ENCODE measurements around the gene SYNE2. TPM values are rescaled to one million over a fixed set of nuclear protein-coding genes. Genes with fewer than 3 reads are reported as not detected.

Gene SYNE2
- total RNA-seq, 1 experiment from 2014 or later: 67.4 TPM

GRCh38 chr14:64201296-64201695, 348.5 kb downstream of the SYNE2 start:
- no TSS peak for BruUV-seq (replicated peaks)

GRCh38 chr14:64201921-64202545, 349.2 kb downstream of the SYNE2 start:
- Mint-ChIP-seq H3K27me3 (ENCODE audit: insufficient read depth, unreplicated experiment) (no peaks in the 10 kb centered on the region), H3K4me3 (ENCODE audit: unreplicated experiment) (no peak overlapping the region), H3K4me1 (ENCODE audit: insufficient read depth, unreplicated experiment) (no peaks in the 10 kb centered on the region), H3K9me3 (ENCODE audit: unreplicated experiment) (no peaks in the 10 kb centered on the region), H3K36me3 (ENCODE audit: insufficient read depth, unreplicated experiment) (peaks cover 78% of the 10 kb centered on the region), H3K27ac (ENCODE audit: low read depth, unreplicated experiment) (no peak overlapping the region)
- BruUV-seq (replicated peaks): no TSS peak
- no peak for DNase-seq (ENCODE audit: unreplicated experiment)
- CTCF ChIA-PET: no interaction called here
- POLR2A ChIA-PET: interaction anchor here (1.5 kb wide), 1 partner anchor 10 kb away, joined by 5 read pairs; no protein-coding TSS in a partner anchor
- no peak for TF ChIP-seq CTCF (IDR thresholded peaks at IDR 0.05; ENCODE audit: unreplicated experiment)
- intact Hi-C loops (cut with micrococcal nuclease): no loop called here

More at GRCh38 chr14:64201296-64201695, 348.5 kb downstream of the SYNE2 start:
- no peak for TF ChIP-seq CTCF (IDR thresholded peaks at IDR 0.05; ENCODE audit: unreplicated experiment)
- Mint-ChIP-seq H3K36me3 (ENCODE audit: insufficient read depth, unreplicated experiment) (peaks cover 83% of the 10 kb centered on the region), H3K27ac (ENCODE audit: low read depth, unreplicated experiment) (no peak overlapping the region), H3K4me3 (ENCODE audit: unreplicated experiment) (no peak overlapping the region), H3K9me3 (ENCODE audit: unreplicated experiment) (no peaks in the 10 kb centered on the region), H3K4me1 (ENCODE audit: insufficient read depth, unreplicated experiment) (no peaks in the 10 kb centered on the region), H3K27me3 (ENCODE audit: insufficient read depth, unreplicated experiment) (no peaks in the 10 kb centered on the region)
- POLR2A ChIA-PET: interaction anchor here (0.6 to 0.9 kb wide), 2 partner anchors 10 to 90 kb away, joined by 3 read pairs; no protein-coding TSS in a partner anchor
- intact Hi-C loops (cut with micrococcal nuclease): no loop called here
- CTCF ChIA-PET: no interaction called here
- no peak for DNase-seq (ENCODE audit: unreplicated experiment)

- no peak overlapping the region for H3K27ac Mint-ChIP-seq (ENCODE audit: low read depth, unreplicated experiment)
- H3K9me3 Mint-ChIP-seq (ENCODE audit: unreplicated experiment): no peaks in the 10 kb centered on the region
- intact Hi-C loops (cut with micrococcal nuclease): no loop called here
- BruUV-seq (replicated peaks): no TSS peak
- DNase-seq (ENCODE audit: unreplicated experiment): no peak
- no peak for TF ChIP-seq CTCF (IDR thresholded peaks at IDR 0.05; ENCODE audit: unreplicated experiment)
- ChIA-PET POLR2A (interaction anchor here (0.7 to 1.5 kb wide), 2 partner anchors 10 to 47 kb away, joined by 4 to 5 read pairs; no protein-coding TSS in a partner anchor), CTCF (interaction anchor here (0.5 kb wide), 1 partner anchor 22 kb away, joined by 3 read pairs; no protein-coding TSS in a partner anchor)
- no peaks in the 10 kb centered on the region for H3K4me1 Mint-ChIP-seq (ENCODE audit: insufficient read depth, unreplicated experiment)
- no peak overlapping the region for H3K4me3 Mint-ChIP-seq (ENCODE audit: unreplicated experiment)
- H3K36me3 Mint-ChIP-seq (ENCODE audit: insufficient read depth, unreplicated experiment): peaks cover 73% of the 10 kb centered on the region
- no peaks in the 10 kb centered on the region for H3K27me3 Mint-ChIP-seq (ENCODE audit: insufficient read depth, unreplicated experiment)
Measured at GRCh38 chr14:64202716-64203115, 349.9 kb downstream of the SYNE2 start.

- Mint-ChIP-seq H3K27ac (ENCODE audit: low read depth, unreplicated experiment) (no peak overlapping the region), H3K9me3 (ENCODE audit: unreplicated experiment) (no peaks in the 10 kb centered on the region), H3K4me3 (ENCODE audit: unreplicated experiment) (no peak overlapping the region), H3K4me1 (ENCODE audit: insufficient read depth, unreplicated experiment) (no peaks in the 10 kb centered on the region), H3K27me3 (ENCODE audit: insufficient read depth, unreplicated experiment) (no peaks in the 10 kb centered on the region), H3K36me3 (ENCODE audit: insufficient read depth, unreplicated experiment) (peaks cover 73% of the 10 kb centered on the region)
- TF ChIP-seq CTCF (IDR thresholded peaks at IDR 0.05; ENCODE audit: unreplicated experiment): no peak
- DNase-seq (ENCODE audit: unreplicated experiment): no peak
- ChIA-PET CTCF (interaction anchor here (0.5 to 0.6 kb wide), 2 partner anchors 21 to 560 kb away, joined by 3 to 4 read pairs; no protein-coding TSS in a partner anchor), POLR2A (interaction anchor here (0.5 to 1.5 kb wide), 3 partner anchors 11 to 171 kb away, joined by 3 to 5 read pairs (median 4); no protein-coding TSS in a partner anchor)
- BruUV-seq (replicated peaks): no TSS peak
- intact Hi-C loops (cut with micrococcal nuclease): no loop called here
Measured at GRCh38 chr14:64203366-64204006, 350.7 kb downstream of the SYNE2 start.

Data from MCF 10A (cell line).